NCI-H526 treated with DMSO at 0.1 percent for 48 hours (cell line): ENCODE results near the gene LRRTM3.
A peak's percentile ranks its signal among the peaks of the same experiment; 100 is the strongest.

Experiments used
- DNase-seq: peaks from one replicate; lab custom pipeline; 2025; lab: John Stamatoyannopoulos, UW

The LRRTM3 gene

DNA sequence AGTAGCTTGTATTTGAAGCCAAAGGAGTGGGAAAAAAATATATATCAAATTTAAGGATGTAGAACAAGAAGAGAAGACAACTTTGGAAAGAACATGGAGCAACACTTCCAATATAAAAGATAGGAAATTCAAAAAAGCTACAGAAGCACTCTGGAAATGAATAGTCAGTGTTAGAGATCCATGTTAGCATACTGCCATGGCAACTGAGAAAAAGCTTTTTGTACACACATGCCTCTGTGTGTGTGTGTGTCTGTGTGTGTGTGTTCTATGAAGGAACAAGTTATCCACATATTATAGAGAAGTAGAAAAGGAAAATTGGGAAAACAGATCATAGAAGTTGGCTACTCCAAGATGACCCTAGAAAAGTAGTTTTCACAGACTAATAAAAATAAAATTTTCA, 96.3 kb downstream of the LRRTM3 start:
- DNase-seq, result no peak

DNA sequence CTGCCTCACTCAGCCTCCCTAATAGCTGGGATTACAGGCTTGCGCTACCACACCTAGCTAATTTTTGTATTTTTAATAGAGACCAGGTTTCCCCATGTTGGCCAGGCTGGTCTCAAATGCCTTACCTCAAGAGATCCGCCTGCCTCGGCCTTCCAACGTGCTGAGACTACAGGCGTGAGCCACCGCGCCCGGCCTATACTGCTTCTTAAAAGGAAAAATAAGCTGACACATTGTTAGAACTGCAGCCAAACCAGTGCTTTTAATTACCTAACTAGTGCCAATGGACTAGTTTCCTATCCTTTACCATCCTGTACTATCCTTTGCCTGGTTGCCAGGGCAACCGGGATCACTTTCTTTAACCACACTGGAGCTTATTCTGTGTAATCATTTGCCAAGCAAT, 108.0 kb downstream of the LRRTM3 start:
- no peak for DNase-seq

DNA sequence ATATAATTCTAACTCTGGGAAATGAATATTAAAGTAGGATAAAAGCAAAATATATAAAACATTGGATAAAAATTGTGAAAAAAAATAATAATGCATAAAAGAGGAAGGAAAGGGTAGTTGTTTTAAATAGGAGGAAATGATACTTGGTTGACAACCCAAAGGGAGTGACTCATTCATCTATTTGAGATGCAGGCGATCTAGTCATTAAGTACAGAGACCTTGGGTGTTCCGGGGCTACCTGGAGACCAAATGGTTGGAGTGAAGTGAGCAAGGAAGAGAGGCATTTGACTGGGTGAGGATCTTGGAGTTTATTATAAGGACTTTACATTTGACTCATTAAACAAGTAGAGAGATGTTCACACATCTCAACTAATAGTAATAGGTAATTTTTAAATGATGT, 111.0 kb downstream of the LRRTM3 start:
- DNase-seq, result no peak

DNA sequence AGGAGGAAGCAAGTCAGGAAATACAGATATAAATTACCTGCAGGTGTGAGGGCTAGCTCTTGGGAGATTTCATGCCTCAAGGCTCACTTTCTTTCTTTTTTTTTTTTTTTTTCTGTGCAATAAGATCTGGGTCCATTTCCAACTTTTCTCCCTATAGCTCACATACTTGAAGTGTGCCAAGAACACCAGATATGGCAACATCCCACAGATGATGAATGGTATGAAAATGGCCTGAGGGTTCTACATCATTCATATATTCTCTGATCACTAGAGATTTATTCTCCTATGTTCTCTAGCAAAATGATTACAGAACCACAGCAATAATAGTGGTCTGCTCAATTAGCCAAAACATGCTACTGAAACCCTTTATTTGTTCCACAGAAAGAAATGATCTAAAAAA, 117.2 kb downstream of the LRRTM3 start:
- no peak for DNase-seq

DNA sequence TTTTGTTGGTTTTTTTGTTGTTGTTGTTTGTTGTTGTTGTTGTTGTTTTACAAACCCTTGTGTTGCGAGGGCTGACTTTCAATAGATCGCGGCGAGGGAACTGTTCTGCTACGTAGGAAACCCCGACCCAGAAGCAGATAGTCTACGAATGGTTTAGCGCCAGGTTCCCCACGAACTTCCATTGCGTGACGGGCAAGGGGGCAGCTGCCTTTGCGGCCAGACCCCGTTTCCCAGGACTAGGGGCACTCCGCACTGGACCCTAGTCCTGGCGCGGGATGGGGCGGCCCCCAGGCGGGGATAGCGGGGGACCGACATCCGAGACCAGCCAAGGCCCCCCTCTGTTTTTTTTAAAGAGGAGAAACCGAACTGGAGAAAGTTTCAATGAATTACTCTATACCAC, 119.6 kb downstream of the LRRTM3 start:
- no peak for DNase-seq

DNA sequence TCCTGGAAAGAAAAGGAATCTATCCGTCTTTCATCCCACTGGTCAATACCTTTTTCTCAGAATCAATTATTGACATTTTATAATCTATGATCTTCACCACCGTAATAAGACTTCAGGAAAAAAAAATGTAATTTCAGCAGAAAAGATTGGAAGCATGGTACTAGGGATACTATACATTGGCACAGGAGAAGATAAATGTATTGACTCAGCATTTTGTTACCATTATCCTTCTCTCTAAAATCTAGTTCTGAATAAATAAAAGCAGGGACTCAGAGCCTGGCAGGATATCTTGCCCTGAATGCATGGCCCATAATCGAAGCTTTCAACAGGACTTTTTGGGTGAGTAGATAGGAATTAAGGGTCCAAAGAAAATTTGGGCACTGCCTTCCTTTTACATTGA, 120.7 kb downstream of the LRRTM3 start:
- DNase-seq, result no peak

DNA sequence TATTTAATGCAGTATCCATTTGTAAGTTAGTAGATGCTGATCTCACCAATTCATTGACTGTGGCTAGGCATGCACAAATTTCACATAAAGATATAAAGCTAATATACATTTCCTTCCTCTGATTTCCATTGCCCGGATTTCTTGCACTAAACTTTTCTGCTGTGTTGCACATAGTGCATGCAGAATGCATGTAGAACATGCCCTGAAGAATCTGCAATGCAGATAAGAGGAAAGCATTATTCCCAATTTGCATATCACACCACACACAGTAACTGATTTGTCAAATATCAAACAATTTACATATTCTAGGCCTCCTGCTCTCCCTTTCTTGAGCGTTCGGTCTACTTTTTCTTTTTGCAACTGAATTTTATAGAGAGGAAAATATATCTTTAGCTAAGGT, 124.2 kb downstream of the LRRTM3 start:
- DNase-seq, result peak; percentile 13

DNA sequence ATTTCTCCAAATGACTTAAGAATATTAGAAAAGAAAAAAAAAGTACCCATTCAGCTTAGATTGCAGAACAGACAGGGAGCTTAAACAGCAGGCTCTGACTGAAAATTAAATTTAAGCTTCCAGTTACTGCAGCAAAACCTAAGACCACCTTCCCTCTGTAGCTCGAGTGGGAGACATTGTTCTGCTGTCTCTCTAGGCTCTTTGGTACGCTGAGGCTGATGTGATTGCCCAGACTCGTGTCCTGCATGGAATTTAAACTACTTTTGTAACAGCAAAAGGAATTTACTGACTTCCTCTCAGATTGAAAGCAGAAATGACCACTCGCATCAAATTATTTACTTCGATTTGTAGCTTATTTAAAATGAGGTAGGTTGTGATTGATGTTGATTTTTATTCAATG, 124.6 kb downstream of the LRRTM3 start:
- DNase-seq, result no peak

DNA sequence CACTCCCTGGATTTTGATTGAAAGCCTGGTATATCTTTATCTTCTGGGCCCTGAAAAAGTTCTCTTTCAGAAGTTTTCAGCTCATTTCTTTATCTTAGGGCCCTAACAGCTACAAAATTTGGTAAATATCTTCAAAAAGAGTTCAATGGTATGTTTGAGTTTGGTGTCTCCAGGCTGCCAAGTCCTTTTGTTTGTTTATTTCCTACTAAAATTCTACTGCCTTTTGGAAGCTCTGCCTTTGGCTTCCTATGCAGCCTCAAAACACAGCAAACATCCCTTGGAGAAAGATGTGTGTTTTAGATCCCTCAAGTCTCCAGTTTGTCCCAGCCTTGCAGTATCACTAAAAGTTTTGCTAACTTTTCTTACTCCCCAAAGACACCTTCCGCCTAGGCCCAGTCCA, 146.8 kb downstream of the LRRTM3 start:
- DNase-seq, result no peak

DNA sequence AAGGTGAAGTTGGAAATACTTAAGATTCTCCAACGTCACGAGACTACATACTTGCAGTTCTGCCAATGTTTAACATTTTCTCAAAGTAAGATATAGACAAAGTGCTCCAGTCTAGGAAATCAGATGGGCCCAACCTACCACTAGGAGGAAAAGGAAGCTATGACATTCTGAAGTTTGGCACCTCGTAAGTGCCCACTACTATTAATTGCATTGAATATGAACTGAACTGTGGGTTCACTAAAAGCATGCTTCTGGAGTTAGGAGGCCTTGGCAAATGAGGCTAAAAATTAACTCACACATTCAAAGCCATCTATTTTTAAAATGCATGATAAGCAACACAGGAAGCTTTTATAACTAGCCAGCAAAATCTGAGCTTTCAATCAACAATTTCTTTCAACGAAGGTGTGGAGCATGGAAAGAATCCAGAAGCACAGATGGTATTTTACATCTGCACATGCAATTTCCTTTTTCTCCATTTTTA, 149.7 kb downstream of the LRRTM3 start:
- no peak for DNase-seq

DNA sequence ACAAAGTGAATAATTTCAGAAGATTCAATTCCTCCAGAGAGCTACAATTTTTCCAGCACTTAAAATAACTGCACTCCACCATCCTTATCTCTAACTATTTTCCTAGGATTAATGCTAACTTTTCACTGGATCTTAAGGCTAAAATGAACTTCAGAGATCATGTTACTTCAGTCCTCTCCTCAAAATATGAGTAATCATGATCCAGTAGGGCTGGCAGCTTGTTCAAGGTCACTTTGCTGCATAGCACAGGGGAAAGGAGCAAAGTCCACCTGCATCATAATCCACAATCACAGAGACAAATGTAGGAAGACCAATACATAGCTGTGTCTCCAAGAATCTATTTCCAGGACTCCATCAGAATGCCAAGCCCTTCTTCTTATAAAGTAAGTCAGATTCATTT, 150.3 kb downstream of the LRRTM3 start:
- DNase-seq, result no peak

DNA sequence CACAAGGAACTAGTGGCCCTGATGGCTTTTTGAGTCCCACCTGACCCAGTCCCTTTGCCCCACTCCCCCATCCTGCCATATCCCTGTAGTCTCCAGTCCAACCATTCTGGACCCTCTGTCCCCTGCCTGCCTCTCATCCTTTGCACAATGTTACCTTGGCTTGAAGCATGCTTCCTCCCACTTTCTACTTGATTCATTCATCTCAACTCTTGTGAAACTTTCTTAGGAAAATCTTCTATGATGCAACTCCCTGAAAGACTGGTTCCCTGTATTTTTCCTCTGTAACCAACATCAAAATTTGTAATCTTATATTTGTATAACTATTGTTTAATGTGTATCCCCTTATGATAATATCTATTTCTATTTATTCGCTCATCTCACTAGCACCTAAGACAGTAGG, 151.5 kb downstream of the LRRTM3 start:
- DNase-seq, result no peak

DNA sequence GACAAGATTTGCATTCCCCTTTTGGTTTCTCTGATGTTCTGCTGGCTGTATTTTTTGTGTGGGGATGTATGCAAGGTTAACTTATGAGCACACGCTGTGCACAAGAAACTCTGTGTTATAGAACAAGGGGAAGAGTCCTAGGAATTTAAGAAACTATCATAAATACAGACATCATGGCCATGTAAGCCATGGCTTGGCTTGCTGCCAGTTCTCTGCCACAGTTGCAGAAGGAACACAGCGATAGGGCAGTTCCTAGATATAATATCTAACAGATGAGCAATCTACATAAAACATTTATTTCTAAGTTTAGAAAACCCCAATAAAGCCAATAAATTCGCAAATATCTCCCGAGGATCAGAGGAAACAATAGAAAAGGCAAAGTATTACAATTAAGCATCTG, 153.3 kb downstream of the LRRTM3 start:
- DNase-seq, result no peak

DNA sequence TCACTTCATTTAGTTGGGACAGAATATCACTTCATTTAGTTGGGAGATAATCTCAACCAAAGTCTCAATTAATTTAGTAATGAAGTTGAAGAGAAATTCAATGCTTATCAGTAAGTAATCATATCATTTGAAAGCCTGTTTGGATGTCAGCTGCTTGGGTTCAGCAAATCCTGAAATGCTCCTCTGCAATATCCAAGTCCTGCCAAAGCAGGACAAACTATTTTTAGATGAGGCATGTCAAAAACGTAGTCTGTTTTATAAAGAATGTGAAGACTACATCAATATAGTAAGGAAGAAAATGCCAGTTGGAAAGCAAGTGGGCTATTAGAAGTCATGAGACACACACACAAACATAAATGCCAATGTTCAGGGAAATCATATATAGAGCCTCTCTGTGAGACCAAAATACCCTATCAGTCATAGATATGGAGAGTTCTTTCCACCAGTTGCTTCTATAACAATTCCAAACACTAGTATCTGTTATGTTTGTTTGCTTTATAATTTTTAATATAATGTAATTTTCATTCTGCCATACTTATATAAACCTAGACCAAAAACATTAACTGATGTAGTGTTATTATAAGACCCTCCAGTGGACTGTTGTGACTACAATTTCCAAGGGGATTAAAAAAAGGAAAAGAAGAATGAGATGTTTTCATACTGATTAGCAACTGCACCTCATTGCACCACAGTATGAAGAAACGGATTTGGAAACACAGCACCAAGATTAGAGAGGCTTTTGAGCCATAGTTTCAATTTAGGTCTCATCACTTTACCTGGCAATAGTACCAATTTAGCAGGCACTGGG, 160.7 kb downstream of the LRRTM3 start:
- no peak for DNase-seq

DNA sequence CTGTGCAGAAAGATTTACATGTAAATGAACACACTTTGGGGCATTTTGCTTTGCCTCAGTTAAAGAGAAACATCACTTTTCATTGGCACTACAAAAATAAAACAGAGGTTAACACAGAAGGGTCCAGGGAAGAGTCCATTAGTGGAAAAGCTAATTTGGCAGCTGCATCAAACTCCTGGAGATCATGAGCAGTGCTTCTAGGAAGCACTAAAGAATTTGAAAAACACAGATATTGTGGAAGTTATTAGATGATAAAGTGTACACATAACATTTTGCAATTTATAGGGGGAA, 161.2 kb downstream of the LRRTM3 start:
- DNase-seq, result no peak

DNA sequence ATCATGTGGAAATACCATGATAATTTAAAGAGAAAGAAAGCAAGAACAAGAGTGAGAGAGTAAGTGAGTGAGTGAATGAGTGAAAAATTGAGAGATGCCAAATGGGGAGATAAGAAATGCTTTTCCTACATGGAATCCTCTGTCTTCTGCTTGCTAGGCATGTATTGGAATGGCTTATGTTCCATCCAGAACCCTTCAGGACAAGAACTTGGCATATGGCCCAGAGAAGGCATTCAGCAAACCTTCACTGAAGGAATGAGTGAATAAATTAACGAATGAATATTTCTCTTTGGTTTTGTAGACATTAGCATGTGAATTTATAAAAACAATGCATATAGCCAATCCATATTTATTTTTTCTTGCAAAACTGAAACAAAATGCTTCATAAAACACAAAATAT, 162.2 kb downstream of the LRRTM3 start:
- DNase-seq, result no peak

DNA sequence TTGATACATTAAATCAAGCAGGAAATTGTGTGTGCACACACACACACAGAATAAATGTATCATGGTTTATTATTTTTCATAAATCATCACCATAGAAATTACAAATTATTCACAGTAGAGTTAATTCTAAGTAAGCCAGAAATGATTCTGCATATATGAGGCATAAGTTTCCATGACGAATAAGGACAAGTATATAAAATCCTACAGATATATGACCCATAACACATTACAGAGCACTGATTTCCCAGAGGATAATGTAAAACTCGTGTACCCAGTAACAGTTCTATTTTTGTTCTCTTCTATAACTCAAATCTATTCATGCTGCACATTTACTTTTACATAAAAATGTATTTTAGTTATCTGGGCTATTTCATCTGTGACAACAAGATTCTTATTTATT, 169.7 kb downstream of the LRRTM3 start:
- no peak for DNase-seq

DNA sequence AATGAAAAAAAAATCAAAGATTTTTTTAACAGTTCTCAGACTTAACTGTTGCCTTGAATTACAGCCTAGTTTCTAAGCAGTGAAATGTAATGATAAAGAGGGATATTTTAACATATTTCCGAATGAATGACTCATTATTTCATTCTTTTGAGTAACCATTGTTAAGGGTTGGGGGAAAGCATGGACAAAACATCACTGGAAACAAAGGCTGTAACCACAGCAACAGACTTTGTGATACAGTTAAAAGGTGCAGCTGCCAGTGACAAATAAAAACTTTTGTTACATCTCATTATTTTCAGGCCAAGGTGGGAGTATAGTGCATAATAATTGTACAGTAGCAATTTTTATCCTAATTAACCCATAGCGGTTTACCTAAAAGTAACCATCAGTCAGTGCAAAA, 172.6 kb downstream of the LRRTM3 start:
- DNase-seq, result no peak

DNA sequence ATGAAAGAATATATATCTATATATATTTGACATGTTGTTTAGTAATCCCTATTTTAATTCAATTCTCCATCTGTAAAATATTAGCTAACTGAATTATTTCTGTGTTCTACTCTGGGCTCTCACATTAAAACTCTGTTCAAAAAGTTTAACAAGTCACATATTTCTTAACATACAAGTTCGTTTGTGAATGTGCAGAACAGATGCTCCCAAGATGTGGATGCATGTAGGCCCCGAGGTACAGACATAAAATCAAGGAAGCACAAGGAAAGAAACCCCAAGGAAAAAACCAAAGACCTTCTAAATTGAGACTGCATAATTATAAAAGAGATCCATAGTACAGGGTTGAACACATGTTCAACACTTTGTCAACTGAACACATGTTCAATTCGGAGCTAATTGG, 175.1 kb downstream of the LRRTM3 start:
- DNase-seq, result no peak

DNA sequence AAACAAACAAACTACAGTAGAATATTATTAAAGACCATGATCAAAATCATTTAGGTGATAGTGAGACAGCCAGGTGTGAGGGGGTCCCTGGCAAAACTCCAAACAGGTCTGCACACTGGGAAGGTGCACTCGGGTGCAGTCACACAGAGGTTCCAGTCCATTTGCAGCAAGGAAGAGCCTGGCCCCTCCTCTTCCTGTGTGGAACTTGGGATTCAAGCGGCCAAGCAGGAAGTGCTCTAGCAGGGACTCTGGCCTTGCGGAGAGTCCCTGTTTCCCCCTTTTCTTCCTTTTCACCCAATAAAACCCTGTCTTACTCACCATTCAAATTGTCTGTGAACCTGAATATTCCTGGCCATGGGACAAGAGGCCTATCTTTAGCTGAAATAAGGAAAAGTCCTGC, 181.8 kb downstream of the LRRTM3 start:
- no peak for DNase-seq

DNA sequence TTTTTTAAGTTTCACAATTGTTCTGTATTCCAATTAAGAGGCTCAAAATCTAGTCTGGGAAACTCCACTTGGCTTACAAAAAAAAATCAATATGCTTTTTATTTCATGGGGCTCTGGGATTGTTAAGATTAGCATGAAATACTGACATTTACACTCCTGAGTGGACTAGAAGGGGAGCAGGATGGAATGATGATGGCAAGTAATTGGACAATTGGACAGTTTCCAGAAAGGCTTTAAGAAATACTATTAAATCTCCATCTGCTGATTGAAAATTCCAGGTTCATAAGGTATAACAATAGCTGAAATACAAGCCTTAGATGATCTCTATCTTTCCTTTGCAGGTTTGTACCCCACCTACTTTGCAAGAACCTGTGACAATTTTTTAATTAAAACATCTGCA, 184.4 kb downstream of the LRRTM3 start:
- DNase-seq, result no peak

DNA sequence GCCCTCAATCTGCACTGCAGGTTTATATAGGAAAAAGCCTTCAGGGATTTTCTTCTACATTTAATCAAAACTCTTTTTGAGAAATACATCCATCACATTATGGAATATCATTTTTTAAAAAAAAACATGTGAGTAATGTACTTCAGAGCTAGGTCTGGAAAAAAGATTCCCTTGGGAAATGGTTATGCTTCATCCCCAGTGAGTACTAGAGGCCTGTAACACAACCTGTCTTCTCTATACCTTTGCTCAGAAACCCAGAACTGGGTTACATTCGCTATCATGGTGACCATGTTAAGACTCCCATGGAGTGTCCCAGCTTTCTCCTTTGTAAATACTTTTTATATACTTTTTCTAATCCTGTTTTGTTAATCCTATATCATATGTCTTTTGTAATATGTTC, 186.9 kb downstream of the LRRTM3 start:
- no peak for DNase-seq

DNA sequence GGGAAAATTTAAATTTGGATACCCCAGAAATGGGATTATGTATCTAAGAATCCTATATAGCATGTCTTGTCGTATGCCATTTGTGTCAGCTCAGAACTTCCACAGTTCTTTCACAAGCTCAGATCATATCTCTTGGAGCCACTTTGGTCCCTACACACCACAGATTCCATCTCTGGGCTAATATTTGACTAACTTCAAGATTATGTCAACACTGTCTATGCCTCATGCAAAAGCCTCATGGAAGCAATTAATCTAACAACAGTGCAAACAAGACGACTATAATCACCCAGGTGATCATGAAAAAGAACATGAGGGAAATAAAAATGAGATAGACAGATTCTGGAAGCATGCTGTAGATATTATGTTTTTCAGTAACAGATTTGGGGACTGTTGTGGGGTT, 189.1 kb downstream of the LRRTM3 start:
- peak; percentile 77 for DNase-seq

DNA sequence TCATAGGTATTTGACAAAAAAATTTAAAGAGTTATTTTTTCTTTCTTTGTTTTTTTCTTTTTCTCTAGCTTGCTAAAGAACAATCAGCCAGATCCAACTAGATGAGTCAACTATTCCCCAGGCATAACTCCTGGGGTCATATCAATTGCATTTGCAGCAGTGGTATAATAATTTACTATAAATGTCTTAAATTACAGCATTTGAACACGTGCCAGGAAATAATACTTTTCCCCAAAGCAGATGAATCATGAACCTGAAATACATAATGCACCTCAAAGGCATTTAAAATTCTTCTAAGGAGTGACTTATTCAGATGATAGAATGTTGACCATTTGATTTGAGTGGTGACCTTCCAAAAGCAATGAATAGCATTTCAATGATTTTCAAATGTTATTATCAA, 190.1 kb downstream of the LRRTM3 start:
- no peak for DNase-seq

DNA sequence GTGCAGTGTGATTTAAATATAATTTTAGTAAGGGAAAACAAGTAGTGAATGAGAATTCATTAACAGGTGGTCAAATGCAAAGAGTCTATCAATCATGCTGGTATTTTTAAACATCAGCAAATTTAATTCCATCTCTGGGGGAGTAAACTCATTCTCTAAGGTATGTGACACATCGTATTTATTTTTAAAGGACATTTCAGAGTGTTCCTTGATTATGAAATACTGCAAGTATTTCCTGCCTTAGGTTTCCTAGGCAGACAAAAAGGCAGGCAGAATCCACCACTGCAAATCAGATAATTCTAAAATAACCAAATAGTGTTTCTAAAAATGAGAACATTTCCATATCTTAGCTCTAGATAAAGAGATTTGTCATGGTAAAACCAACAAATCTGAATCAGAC, 193.8 kb downstream of the LRRTM3 start:
- DNase-seq, result no peak
